ENCODE measurements around the gene BCAN. TPM values are rescaled to one million over a fixed set of nuclear protein-coding genes. Genes with fewer than 3 reads are reported as not detected.
"Not testable (repeated sequence)": the region's sequence is repeated elsewhere in the genome, so short reads cannot be mapped to it uniquely, and the experiment has no call there.

The BCAN gene
- total RNA-seq, 2 donors from 2014 or later, result 0.10 TPM; not detected in 1

DNA sequence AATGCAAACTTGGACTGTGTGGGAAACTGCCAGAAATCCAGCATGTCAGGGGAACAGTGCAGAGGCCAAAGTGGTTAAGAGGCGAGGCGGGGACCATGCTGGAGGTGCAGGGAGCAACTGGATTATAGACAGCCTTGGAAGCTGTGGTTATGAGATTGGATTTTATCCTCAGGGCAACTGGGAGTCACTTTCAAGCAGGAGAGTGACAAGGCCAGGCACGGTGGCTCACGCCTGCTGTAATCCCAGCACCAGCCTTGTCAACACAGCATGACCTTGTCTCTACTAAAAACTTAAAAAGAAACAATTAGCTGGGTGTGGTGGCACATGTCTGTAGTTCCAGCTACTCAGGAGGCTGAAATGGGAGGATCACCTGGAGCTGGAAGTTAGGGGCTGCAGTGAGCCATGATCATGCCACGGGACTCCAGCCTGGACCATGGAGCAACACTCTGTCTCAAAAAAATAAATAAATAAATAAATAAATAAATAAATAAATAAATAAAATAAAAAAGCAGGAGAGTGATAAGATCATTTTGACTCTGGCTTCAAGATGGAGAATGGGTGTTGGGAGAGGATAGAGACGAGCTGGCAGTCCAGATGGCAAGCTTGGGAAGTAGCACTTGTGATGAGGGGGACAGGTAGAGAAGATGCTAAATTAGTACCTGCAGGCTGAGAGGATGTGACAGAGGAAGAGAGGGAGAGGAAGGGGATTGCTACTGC, 19.2 kb upstream of the BCAN start:
- DNase-seq (no peak), ATAC-seq (replicated peaks in 1 of 2) (no peak)
- no peaks in the 10 kb centered on the region for H3K36me3 Mint-ChIP-seq (ENCODE audit: insufficient read depth in 2 of 2)
- H3K4me1 Mint-ChIP-seq (ENCODE audit: low read depth), result peaks cover 8% of the 10 kb centered on the region
- no peaks in the 10 kb centered on the region for H3K9me3 Mint-ChIP-seq
- peaks cover 65% of the 10 kb centered on the region for H3K27me3 Mint-ChIP-seq (ENCODE audit: low read depth)
- no peak overlapping the region for H3K27ac Mint-ChIP-seq
- H3K4me3 Mint-ChIP-seq, result no peak overlapping the region

DNA sequence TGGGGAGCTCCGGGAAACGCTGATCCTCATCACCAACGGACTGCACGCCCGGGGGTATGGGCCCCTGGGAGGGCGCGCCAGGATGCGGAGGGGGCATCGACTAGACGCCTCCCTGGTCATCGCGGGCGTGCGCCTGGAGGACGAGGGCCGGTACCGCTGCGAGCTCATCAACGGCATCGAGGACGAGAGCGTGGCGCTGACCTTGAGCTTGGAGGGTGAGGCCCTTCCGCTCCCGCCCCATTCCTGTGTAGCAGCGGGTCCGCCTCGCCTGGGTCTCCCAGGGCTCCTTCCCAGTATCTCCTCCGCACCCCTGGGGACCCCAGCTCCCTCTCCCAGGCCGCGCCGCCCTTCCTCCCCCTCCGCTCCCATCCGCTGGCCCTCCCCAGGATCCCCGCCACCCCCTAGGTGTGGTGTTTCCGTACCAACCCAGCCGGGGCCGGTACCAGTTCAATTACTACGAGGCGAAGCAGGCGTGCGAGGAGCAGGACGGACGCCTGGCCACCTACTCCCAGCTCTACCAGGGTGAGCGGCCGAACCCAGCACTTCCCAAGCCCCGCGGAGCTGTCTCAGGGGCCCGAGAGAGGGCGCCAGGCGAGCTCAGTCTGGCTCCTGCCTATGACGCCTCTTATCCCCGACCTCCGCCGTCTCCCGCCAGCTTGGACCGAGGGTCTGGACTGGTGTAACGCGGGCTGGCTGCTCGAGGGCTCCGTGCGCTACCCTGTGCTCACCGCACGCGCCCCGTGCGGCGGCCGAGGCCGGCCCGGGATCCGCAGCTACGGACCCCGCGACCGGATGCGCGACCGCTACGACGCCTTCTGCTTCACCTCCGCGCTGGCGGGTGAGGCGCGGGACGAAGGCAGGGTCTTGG, 17.7 kb upstream of the BCAN start:
- H3K27ac Mint-ChIP-seq, result no peak overlapping the region
- ATAC-seq (replicated peaks in 1 of 2) (peak; percentile 73 to 75), DNase-seq (peak; percentile 58 to 61)
- H3K4me3 Mint-ChIP-seq, result peak overlapping the region; percentile 70 to 77
- no peaks in the 10 kb centered on the region for H3K9me3 Mint-ChIP-seq
- peaks cover 64% of the 10 kb centered on the region for H3K27me3 Mint-ChIP-seq (ENCODE audit: low read depth)
- H3K4me1 Mint-ChIP-seq (ENCODE audit: low read depth), result peaks cover 8% of the 10 kb centered on the region
- H3K36me3 Mint-ChIP-seq (ENCODE audit: insufficient read depth in 2 of 2), result no peaks in the 10 kb centered on the region

DNA sequence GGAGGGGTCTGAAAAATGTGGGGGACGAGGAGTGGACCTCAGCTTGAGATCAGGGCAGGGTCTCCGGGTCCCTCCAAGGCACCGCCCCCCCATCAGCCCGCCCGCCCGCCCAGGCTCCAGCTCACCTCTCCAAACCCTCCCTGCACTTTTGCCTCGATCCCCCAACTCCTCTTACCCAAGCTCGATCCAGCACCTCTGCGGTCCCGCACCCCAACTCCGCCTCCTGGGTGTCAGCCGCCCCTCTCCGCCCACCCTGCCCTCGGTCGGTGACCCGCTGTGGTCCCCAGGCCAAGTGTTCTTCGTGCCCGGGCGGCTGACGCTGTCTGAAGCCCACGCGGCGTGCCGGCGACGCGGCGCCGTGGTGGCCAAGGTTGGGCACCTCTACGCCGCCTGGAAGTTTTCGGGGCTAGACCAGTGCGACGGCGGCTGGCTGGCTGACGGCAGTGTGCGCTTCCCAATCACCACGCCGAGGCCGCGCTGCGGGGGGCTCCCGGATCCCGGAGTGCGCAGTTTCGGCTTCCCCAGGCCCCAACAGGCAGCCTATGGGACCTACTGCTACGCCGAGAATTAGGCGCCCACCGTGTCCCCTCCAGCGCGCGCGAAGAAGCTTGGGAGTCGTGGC, 17.0 kb upstream of the BCAN start:
- Mint-ChIP-seq H3K27me3 (ENCODE audit: low read depth) (peaks cover 61% of the 10 kb centered on the region), H3K36me3 (ENCODE audit: insufficient read depth in 2 of 2) (no peaks in the 10 kb centered on the region), H3K27ac (no peak overlapping the region), H3K4me1 (ENCODE audit: low read depth) (peaks cover 8% of the 10 kb centered on the region), H3K4me3 (peak overlapping the region; percentile 70 to 77), H3K9me3 (no peaks in the 10 kb centered on the region)
- ATAC-seq (replicated peaks in 1 of 2) (peak; percentile 23 to 35), DNase-seq (peak in 1 of 2 donors; percentile 17)

DNA sequence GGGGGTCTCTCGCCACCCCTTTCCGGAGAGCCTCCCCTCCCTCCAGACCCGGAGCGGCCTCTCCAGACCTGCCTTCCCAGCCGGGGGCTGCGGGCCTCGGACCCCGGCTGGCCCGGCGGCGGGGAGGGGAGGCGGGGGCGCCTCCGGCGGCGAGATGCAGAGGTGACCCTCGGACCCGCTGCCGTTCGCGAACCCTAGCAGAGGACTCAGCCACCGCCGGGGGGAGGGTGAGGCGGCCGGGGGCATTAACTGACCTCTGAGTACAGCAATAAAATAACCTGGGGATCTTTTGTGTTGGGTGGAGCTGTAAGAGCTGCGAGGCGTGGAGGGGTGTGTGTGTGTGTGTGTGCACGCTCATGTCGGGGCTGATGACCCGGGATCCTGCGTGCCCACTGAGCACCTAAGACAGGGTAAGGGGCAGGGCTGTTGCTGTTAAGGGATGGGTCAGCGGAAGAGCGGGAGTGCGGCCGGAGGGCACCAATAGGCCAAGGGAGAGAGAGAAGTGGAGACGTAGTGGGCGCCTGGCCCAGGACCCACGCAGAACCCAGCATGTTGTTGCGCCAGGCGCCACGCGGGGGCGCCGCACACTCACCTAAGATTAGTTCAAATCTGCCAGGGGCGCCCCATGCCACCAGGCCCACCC, 16.4 kb upstream of the BCAN start:
- no peaks in the 10 kb centered on the region for H3K9me3 Mint-ChIP-seq
- peak overlapping the region; percentile 77 to 79 for H3K4me3 Mint-ChIP-seq
- peaks cover 56% of the 10 kb centered on the region for H3K27me3 Mint-ChIP-seq (ENCODE audit: low read depth)

DNA sequence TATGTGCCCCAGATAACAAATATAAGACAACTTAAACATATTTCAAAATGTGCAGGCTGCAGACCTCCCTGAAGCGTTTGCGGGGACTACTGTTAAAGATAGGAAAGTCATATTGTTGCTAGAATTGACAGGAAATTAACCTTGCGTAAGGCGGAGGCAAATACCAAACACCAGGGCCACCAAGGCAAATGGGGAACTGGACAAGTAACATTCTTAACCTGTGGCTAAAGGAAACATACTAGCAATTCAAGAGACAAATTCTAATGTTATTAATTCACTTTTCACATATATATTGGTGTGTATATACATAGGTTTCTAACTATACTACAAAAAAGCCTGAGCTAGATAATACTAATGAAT, 15.9 kb upstream of the BCAN start:
- H3K4me3 Mint-ChIP-seq, result peak overlapping the region in 1 of 2 donors; percentile 79
- H3K27ac Mint-ChIP-seq, result no peak overlapping the region
- ATAC-seq (replicated peaks in 1 of 2), result no peak
- H3K9me3 Mint-ChIP-seq, result no peaks in the 10 kb centered on the region
- peaks cover 8% of the 10 kb centered on the region for H3K4me1 Mint-ChIP-seq (ENCODE audit: low read depth)
- no peak for DNase-seq
- H3K36me3 Mint-ChIP-seq (ENCODE audit: insufficient read depth in 2 of 2), result no peaks in the 10 kb centered on the region
- H3K27me3 Mint-ChIP-seq (ENCODE audit: low read depth), result peaks cover 56% of the 10 kb centered on the region

More for the DNA sequence above, 16.4 kb upstream of the BCAN start:
- H3K36me3 Mint-ChIP-seq (ENCODE audit: insufficient read depth in 2 of 2), result no peaks in the 10 kb centered on the region
- H3K4me1 Mint-ChIP-seq (ENCODE audit: low read depth), result peaks cover 8% of the 10 kb centered on the region
- DNase-seq (peak; percentile 68 to 79), ATAC-seq (replicated peaks in 1 of 2) (peak; percentile 68 to 71)
- no peak overlapping the region for H3K27ac Mint-ChIP-seq

DNA sequence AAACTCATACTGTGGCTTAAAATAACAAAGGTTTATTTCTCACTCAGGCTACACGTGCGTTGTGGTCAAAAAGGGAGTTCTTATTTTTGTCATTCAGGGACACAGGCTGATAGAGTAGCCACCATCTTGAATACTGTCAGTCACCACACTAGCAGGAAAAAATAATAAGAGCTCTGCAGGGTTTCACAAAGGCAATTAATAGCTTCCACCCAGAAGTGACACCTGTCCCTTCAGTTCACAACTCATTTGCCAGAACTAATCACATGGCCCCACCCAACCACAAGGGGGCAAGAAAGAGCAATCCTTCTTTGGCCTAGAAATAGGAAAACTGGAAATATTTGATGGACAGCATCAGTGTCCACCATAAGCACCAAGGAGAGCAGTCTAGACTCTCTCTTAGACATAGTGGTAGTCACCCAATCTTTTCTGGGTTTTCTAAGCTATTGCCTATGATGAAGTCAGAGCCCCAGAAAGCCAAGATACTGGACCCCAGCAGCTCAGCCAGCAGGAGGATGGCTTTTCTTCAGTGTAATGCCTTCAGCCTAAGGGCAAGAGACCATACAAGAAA, 14.5 kb upstream of the BCAN start:
- H3K4me3 Mint-ChIP-seq, result no peak overlapping the region
- no peaks in the 10 kb centered on the region for H3K9me3 Mint-ChIP-seq
- ATAC-seq (replicated peaks in 1 of 2) (no peak), DNase-seq (peak; percentile 26 to 28)
- H3K4me1 Mint-ChIP-seq (ENCODE audit: low read depth), result peaks cover 8% of the 10 kb centered on the region
- H3K27ac Mint-ChIP-seq, result no peak overlapping the region
- no peaks in the 10 kb centered on the region for H3K36me3 Mint-ChIP-seq (ENCODE audit: insufficient read depth in 2 of 2)
- peaks cover 59% of the 10 kb centered on the region for H3K27me3 Mint-ChIP-seq (ENCODE audit: low read depth)

DNA sequence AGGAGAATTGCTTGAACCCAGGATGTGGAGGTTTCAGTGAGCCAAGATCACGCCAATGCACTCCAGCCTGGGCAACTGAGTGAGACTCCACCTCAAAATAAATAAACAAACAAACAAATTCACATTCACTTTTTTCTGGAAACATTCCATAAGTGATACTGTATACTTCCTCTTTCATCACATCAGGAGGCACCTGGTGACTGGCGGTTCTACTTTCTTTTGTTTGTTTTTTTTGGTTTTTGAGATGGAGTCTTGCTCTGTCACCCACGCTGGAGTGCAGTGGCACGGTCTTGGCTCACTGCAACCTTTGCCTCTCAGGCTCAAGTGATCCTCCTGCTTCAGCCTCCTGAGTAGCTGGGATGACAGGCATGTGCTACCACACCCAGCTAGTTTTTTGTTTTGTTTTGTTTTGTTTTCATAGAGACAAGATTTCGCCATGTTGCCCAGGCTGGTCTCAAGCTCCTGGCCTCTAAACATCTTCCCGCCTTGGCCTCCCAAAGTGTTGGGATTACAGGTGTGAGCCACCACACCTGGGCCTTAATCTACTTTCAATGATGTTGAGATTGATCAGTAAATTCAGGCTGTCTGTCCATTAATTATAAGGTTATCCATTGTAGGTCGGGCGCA, 12.0 kb upstream of the BCAN start:
- Mint-ChIP-seq H3K27me3 (ENCODE audit: low read depth) (peaks cover 65% of the 10 kb centered on the region), H3K9me3 (no peaks in the 10 kb centered on the region), H3K4me1 (ENCODE audit: low read depth) (peaks cover 8% of the 10 kb centered on the region), H3K27ac (no peak overlapping the region), H3K36me3 (ENCODE audit: insufficient read depth in 2 of 2) (no peaks in the 10 kb centered on the region), H3K4me3 (no peak overlapping the region)
- no peak for DNase-seq
- no peak for ATAC-seq (replicated peaks in 1 of 2)

DNA sequence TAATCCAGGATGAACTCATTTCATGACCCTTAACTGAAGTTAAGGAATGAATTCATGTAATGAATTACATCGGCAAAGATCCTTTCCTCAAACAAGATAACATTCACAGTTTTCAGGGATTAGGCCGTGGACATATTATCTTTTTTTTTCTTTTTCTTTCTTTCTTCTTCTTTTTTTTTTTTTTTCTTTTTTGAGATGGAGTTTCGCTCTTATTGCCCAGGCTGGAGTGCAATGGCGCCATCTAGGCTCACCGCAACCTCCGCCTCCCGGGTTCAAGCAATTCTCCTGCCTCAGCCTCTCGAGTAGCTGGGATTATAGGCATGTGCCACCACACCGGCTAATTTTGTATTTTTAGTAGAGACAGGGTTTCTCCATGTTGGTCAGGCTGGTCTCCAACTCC, 10.8 kb upstream of the BCAN start:
- not testable (repeated sequence) for ATAC-seq (replicated peaks in 1 of 2); H3K36me3 Mint-ChIP-seq (ENCODE audit: insufficient read depth in 2 of 2); H3K27ac Mint-ChIP-seq; H3K4me1 Mint-ChIP-seq (ENCODE audit: low read depth); DNase-seq; H3K9me3 Mint-ChIP-seq; H3K4me3 Mint-ChIP-seq
- peaks cover 63% of the 10 kb centered on the region for H3K27me3 Mint-ChIP-seq (ENCODE audit: low read depth)

DNA sequence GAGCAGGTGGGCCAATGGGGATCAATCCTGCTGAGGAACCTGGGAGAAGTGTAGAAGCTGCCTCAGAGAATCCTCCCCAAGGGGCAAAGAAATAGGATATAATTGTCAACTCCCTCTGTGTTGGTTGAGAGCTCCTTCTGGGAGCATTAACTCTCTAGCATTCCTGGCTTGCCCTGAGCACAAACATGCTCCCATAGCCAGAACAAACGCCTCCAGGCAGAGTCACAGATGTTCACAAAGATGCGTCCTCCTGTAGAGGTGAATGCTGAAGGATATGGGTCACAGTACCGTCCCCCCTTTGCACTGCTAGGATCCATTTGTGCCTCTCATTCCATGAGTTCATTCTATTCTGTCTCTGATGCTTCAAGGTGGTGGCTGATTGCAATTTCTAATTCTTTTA, 9.6 kb upstream of the BCAN start:
- no peak overlapping the region for H3K27ac Mint-ChIP-seq

DNA sequence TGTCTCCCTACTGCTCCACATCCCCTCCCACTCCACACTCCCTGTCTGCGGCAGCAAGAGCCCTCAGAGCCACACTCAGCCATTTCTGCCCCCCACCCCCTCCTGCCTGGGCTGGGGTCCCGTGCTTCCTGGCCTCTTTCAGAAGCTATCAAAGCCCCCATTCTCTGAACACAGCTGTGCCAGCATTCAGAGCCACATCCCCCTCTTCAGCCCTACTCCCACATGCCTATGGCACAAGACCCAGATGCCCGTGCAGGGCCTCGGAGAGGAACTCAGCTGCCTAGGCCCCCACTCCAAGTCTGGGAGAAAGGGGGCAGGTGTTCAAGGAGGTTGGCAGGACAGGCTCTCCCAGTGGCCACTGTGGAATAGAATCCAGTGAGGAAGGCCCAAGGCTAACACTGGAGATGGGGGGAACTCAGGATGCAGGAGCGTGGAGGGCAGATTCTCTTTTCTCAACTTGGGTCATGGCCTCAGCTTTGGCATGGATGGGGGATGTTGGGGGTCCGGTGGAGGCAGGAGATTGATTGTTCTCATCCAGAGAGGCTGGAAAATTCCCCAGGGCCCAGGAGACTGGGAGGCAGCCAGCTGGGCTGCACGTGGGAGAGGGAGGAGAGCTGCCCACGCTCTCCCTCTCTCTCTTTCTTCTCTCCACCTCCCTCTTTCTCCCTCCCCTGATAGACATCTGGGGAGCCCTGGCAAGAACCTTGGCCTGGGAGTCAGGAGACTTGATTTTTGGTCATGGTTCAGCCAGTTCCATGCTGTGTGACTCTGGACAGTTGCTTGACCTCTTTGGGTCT, 3.5 kb upstream of the BCAN start:
- no peaks in the 10 kb centered on the region for H3K36me3 Mint-ChIP-seq (ENCODE audit: insufficient read depth in 2 of 2)
- no peaks in the 10 kb centered on the region for H3K9me3 Mint-ChIP-seq
- H3K4me1 Mint-ChIP-seq (ENCODE audit: low read depth), result peaks cover 24% of the 10 kb centered on the region
- H3K27ac Mint-ChIP-seq, result no peak overlapping the region
- no peak for DNase-seq
- H3K27me3 Mint-ChIP-seq (ENCODE audit: low read depth), result peaks cover 77% of the 10 kb centered on the region
- no peak for ATAC-seq (replicated peaks in 1 of 2)
- no peak overlapping the region for H3K4me3 Mint-ChIP-seq

More for the DNA sequence above, 9.6 kb upstream of the BCAN start:
- DNase-seq (no peak), ATAC-seq (replicated peaks in 1 of 2) (no peak)
- Mint-ChIP-seq H3K27me3 (ENCODE audit: low read depth) (peaks cover 63% of the 10 kb centered on the region), H3K36me3 (ENCODE audit: insufficient read depth in 2 of 2) (no peaks in the 10 kb centered on the region), H3K9me3 (no peaks in the 10 kb centered on the region), H3K4me3 (no peak overlapping the region), H3K4me1 (ENCODE audit: low read depth) (no peaks in the 10 kb centered on the region)

DNA sequence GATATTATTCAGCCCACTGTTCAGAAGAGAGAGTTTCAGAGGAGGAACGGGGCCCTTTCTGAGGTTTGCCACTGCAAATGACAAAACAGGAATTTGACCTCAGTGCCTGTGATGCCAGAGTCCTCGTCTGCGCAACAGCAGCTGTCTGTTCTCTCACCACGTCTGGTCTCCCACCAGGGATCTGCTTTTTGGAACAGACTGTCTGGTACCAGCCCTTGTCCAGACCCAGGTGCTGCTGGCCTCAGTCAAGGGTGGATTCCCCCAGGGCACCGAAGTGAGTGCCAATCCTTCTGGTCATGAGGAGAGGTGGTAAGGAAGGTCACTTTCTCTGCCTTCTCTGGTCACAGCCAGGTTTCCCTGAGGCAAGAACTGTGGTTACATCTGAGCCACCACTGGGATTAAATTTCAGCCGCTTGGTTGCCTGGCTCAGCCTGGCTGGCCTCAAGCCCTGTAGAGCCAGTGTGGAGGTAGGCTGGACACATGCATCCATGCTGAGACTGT, 2.3 kb upstream of the BCAN start:
- no peak overlapping the region for H3K27ac Mint-ChIP-seq
- no peaks in the 10 kb centered on the region for H3K9me3 Mint-ChIP-seq
- no peaks in the 10 kb centered on the region for H3K36me3 Mint-ChIP-seq (ENCODE audit: insufficient read depth in 2 of 2)
- no peak for DNase-seq
- H3K27me3 Mint-ChIP-seq (ENCODE audit: low read depth), result peaks cover 80% of the 10 kb centered on the region
- no peak for ATAC-seq (replicated peaks in 1 of 2)
- H3K4me3 Mint-ChIP-seq, result no peak overlapping the region
- H3K4me1 Mint-ChIP-seq (ENCODE audit: low read depth), result peaks cover 30% of the 10 kb centered on the region

All from activated T-cell treated with anti-CD3 and anti-CD28 coated beads, Interleukin-2, amount 50 U/mL, for 72 hours (primary cell).